ENCODE measurements around the gene PER1.
"Not testable (repeated sequence)": the region's sequence is repeated elsewhere in the genome, so short reads cannot be mapped to it uniquely, and the experiment has no call there.

PER1 gene

GRCh38 chr17:8120520-8121406 is 31.4 kb downstream of the PER1 start:
- in situ Hi-C loops (cut with MboI; ENCODE audit: low sequenced_read_pairs): no loop called here

DNA sequence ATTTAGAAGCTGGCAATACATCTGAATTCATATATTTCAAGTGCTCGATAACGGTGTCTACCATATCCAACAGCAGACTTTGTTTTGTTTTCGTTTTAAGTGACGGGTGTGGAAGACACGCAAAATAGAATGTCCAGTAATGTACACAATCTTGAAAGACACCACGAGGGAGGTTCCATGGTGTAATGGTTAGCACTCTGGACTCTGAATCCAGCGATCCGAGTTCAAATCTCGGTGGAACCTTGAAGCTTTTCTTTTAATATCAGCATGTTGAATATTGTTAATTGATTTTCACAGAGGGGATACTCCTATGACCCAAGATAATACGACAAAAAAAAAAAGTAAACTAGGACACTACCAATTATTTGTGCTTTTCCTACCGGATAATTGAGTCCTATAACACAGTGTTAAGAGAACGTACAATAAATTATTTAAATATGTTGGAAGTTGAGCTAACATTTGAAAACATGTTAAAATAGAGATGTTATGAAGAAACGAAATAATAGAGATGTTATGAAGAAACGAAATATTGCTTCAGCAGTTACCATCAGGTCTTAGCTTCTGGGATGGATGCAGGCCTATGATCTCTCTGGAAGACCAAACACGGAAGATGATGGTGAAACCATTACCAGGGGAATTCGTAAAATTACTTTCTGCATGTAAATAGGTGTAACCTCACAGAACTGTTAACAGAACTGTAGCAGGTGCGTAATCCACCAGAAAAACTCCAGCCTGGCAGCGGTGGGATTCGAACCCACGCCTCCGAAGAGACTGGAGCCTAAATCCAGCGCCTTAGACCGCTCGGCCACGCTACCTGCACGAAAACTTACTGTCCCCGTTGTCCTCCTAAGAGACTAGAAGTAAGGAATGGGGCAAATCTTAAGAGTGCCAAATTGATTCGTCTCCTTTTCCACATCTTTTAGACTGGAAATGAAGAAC is 32.4 kb downstream of the PER1 start:
- in situ Hi-C loops (cut with MboI; ENCODE audit: low sequenced_read_pairs): no loop called here

DNA sequence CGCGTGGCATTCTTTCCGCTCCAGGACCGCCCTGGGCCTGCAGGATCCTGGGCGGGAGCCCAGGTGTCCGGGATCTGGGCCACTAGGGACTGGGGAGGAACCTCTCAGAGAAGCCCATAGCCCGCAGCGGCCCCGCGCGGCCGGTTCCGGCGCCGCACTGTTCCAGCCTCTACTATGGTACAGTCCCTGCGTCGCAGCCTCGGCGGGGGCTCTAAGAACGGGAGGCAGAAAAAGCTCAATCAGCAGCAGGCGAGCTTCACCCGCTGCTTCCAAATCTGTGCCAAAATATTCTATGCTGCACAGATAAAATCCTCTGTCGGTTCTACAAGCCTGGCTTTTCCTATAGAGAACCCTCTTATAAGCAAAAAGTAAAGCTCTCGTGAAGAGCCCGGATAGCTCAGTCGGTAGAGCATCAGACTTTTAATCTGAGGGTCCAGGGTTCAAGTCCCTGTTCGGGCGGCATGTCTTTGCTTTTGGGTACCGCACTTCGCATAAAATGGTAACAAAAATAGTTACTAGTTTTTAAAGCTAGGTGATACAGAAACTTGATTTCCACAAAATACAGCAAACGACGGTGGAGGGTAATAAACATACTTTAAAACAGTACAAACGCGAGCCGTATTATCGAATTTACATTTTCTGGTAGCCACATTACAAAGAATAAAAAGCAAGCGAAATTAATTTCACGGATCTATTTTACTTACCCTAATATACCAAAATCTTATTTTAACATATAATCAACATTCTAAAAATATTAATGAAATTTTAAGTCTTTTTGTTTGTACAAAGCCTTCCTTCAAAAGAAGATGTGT is 33.2 kb downstream of the PER1 start:
- in situ Hi-C loops (cut with MboI; ENCODE audit: low sequenced_read_pairs): no loop called here

DNA sequence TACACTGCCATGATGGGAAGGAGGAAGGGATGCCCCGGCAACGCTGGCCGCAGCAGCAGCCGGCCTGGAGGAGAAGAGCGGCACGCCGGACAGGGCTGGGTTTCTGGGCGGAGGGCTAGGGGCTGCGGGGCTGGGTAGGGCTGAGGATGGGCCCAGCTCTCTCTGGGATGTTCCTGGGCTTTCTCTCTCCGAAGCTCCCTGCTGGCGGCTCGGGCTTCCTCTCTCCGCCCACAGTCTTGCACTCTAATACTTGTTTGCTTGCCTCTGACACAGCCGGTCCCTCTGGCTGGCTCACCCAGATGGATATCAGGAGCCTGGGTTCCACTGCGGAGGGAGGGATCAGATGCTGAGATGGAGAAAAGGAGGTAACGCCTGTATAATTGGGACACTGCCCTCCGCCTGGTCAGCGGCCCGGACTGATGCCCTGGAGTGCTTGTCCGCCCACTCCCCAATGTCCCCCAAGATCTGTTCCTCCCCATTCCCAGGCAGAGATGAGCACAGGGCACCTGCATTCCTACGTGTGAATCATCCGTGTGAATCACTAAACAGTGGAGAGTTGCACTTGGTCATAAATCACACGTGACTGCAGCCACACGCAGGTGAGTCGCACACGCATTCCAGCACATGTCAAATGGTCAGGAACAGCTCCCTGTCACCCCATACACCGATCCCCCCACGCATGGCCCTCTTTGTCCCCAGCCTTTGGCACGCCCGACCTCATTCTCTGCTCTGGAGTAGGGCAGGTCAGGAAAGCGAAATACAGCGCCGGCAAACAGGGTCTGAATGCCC is 34.0 kb downstream of the PER1 start, which contains the start of gene ALOXE3:
ALOXE3 (minus strand) TSS at position 535 of the 789 bp plus-strand sequence; CDS start at position 11, 524 bp downstream.
- in situ Hi-C loops (cut with MboI; ENCODE audit: low sequenced_read_pairs): no loop called here

- in situ Hi-C loops (cut with MboI; ENCODE audit: low sequenced_read_pairs): no loop called here
Measured at GRCh38 chr17:8117367-8117979, 34.7 kb downstream of the PER1 start.

DNA sequence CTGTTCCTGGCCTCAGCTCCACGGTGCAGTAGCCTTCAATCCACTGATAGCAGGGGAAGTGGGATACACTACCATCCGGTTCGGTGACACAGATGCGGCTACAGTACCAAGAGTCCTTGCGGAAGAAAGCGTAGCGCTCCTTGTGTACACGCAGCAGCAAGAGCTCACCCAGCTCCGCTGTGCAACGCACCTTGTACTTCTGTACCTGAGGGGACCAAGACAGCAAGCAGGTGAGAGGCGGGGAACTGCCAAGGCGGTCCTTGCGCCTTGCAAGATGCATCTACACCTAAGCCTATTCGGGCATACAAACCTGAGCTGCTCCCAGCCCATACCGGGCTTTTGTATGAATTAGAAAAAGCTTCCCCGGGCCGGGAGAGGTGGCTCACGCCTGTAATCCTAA is 35.4 kb downstream of the PER1 start:
- in situ Hi-C loops (cut with MboI; ENCODE audit: low sequenced_read_pairs): no loop called here

DNA sequence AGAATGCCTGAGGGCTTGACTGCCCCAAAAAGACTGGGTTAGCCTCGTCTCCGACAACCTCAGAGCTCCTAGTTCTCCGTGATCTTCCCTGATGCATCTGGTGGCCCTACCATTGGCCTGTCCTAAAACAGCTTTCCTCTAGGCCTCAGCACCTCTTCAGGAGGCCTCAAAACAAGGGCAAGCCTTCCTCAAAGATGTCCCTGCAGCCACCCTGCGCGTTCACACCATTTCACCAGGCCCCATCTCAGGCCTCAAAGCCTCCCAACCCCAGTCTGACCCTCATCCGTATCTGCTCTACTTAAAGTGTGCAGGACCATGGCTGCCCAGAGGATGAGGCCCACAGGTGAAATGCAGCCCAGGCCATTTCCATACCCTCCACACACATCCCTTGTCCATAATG is 41.3 kb downstream of the PER1 start:
- in situ Hi-C loops (cut with MboI; ENCODE audit: low sequenced_read_pairs): no loop called here

DNA sequence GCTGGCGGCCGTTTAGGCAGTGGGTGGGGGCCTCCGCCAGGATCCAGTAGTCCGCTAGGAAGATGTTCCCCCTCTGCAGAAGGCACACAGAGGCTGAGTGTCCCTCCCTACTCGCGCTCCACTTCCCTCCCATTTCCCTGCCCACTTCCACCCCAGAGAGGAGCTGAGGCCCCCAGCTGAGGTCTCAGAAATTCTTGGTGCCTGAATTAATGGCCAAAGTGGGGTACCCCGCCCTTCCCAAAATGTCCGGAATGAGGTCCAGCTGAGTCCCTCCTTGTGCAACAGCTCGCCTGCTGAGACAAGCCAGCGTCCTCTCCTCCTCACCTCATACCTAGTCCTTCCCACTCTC is 41.8 kb downstream of the PER1 start:
- in situ Hi-C loops (cut with MboI; ENCODE audit: low sequenced_read_pairs): no loop called here

DNA sequence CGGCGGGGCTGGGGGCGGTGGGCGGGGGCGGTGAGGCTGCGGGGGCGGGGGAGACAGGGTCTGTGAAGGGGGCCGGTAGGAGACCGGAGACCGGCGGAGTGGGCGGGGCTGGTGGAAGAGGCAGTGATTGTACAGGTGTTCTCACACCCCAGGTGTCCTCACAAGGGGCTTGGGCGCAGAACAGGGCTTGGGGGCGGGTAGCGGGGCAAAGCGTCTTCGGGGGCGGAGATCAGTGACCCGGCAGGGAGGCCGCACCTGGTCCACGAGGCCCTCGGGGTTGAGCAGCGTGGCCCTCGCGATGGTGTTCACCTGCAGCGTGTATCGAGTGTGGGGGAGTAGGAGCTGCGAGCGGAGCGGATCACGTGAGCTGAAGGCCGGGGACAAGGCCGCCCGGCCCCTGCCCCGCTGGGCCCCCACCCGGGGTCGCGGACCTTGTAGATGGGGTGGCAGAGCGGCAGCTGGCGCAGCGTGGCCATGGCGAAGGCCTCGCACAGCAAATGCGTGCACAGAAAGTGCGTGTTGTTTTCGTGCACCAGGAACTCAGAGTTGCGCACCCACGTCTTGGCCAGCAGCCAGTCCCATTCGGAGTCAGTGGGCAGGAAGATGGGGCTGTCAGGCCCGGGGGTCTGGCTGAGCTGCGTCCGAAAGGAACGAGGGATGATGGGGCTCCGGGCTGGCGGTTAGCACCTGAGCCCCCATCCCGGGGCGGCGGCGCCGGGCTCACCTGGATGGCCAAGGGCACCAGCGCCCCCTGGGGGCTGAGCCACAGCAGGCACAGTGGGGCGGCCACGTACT is 42.3 kb downstream of the PER1 start:
- in situ Hi-C loops (cut with MboI; ENCODE audit: low sequenced_read_pairs): no loop called here

DNA sequence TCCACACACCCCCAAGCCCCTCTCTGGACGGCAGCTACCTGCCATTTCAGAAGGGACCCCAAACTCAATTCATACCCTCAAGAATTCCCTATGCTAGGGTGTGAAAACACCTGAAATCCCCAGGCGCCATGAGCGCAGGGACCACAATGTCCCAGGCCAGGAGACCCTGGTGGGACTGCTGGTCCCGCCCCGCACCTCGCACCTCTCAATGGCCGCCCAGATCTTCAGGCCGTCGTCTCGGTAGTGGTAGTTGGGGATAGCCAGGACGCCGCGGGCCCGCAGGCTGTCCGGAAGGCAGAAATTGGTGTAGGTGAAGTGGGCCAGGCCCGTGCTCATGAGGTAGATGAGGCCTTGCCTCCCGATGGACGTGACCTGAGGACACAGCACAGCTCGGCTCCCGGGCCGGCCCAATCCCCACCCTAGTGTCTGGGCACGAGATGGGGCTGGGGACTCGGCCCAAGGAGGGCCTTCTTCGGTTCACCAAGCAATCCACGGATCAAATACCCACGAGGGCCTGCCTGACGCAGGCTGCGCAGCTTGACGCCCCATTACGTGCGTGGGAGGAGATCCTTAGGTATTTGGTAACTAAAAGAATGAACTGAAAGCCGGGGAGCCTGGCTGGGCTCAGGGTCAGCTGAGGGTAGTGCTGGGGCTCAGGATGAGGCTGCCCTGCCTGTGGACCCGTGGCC is 43.1 kb downstream of the PER1 start:
- in situ Hi-C loops (cut with MboI; ENCODE audit: low sequenced_read_pairs): no loop called here

- in situ Hi-C loops (cut with MboI; ENCODE audit: low sequenced_read_pairs): not testable (repeated sequence)
Measured at GRCh38 chr17:8106980-8107379, 45.2 kb downstream of the PER1 start.

DNA sequence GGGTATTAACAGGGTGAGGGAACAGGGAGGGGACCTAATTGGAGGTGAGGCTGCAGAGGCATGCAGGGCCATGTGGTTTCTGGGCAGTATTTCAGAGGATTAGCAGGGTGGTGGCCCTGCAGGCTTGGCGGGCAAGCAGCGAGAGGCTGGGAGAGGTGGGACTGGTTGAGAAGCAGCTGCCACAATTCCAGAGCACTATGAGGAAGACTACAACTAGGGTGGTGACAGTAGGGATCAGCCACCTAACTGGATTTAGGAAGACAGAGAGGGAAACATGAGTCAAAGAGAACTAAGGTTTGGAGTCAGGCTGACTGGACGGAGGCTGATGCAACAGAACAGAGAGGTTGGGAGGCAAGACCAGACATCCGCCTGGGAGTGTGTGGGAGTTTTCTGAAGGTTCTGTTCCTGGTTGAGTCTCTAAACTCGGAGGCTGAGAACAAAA is 46.2 kb downstream of the PER1 start:
- in situ Hi-C loops (cut with MboI; ENCODE audit: low sequenced_read_pairs): no loop called here

DNA sequence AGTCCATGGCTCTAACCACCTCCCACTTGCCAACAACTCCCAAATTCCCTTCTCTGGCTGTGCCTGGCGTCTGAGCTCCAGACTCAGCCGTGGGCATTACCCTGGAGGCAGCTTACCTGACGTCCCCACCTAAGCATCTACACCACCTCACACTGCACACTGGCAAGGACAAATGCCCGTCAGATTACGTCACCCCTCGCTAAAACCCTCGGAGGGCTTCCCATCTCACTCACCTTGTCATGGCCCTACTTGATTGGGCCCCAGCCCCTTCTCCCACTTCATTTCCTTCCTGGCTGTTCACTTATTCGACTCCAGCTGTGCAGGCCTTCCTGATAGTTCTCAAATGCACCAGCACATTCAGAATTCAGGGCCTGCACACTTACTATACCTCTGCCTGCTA is 47.3 kb downstream of the PER1 start:
- in situ Hi-C loops (cut with MboI; ENCODE audit: low sequenced_read_pairs): no loop called here

GRCh38 chr17:8103549-8103948 is 48.7 kb downstream of the PER1 start:
- in situ Hi-C loops (cut with MboI; ENCODE audit: low sequenced_read_pairs): no loop called here

DNA sequence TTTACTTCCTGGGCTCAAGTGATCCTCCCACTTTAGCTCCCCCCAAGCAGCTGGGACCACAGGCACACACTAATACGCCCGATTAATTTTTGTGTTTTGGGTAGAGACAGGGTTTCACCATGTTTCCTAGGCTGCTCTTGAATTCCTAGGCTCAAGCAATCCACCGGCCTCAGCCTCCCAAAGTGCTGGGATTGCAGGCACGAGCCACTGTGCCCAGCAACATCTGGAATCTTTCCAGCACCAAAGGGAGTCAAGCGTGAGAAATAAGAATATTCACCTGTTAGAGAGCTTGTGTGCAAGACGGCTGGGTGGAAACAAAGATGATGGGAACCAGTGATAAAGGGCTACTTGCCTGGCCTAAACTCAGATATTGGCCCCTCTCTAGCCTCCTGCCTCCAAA is 50.5 kb downstream of the PER1 start:
- in situ Hi-C loops (cut with MboI; ENCODE audit: low sequenced_read_pairs): no loop called here

DNA sequence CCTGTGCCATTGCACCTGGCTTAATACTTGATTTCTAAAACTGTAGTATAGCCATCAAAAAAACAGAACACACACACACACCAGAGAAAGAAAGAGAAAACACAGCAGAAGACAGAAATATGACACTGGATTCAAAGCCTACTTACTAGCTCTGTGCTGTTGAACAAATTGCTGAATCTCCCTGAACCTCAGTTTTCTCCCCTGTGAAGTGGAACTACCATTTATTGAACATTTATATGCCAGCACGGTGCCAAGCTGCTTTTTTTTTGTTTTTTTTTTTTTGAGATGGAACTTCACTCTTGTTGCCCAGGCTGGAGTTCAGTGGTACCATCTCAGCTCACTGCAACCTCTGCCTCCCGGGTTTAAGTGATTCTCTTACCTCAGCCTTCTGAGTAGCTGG is 51.4 kb downstream of the PER1 start:
- in situ Hi-C loops (cut with MboI; ENCODE audit: low sequenced_read_pairs): no loop called here

- in situ Hi-C loops (cut with MboI; ENCODE audit: low sequenced_read_pairs): no loop called here
Measured at GRCh38 chr17:8100111-8100510, 52.1 kb downstream of the PER1 start.

DNA sequence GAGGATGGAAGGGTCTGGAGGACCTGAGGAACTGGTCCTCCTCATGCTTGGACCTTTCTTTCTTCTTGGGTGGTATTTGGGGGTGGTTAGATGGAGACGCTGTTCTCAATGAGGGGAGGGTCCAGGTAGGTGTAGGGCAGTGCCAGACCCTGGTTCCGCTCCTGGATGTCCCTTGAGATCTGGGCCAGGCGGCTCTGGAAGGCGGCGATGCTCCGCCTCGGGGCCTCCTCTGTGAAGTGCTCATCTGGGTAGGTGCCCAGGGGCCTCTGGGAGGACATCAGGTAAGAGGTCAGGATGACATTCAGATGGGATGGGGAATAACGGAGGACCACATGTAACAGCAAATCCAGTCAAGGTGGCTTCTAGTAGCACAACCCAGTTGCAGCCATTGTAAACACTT is 55.7 kb downstream of the PER1 start:
- in situ Hi-C loops (cut with MboI; ENCODE audit: low sequenced_read_pairs): loop anchor here (25.0 kb wide), 1 partner anchor 641 kb away; the partner anchor contains the start of gene CCDC42
